T-helper 9 cell (primary cell): Measurements from ENCODE around the gene SPC25.

Experiments
- DNase-seq: peaks from one replicate; pipeline ENCODE4 v3.0.0-alpha.2; 2020

SPC25 gene

DNA sequence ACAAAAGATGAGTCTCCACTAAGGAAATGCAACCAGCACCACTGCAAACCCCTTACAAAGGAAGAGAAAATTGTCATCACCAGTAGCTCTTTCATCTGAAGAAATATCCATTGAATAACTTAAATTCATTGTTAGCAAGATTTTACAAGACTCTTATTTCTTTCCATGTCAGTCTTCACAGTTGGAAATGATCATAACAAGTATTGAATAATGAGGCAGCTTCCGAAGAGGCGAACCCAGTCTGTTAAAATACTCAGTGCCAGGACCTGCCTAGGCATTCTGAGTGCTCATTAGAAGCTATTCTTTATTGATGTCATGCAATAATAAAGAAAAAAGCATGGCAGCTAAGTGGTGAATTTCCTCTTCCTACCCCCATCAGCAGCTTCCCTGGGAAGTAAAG is 54.3 kb downstream of the SPC25 start:
- no peak for DNase-seq

DNA sequence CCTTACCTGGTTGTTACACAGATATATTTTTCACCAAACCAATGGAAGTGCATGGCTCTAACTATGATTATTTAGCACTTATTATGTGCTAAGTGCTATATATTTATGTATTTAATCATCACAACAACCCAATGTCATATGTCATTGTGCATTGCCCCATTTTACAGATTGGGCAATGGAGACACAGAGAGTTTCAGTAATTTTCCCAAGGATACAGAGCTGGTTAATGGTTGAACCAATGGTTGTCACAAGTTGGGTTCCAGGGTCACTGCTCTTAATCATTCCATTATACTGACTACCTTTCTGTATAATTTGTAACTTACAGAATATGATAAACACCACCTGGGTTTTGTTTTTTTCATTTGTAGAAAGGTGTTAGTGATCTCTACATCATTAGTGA is 58.6 kb downstream of the SPC25 start:
- no peak for DNase-seq

DNA sequence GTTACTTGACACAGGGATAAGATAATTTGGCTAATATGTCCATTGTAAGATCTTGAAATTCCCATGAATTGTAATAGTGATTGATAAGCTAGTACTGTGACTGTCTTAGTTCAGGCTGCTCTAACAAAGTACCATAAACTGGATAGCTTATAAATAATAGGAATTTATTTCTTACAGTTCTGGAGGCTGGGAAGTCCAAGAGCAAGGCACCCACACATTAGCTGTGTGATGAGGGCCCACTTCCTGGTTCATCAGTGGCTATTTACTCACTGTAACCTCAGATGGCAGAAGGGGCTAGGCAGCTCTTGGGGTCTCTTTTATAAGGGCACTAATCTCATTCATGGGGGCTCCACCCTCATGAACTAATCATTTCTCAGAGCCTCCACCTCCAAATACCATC is 59.3 kb downstream of the SPC25 start:
- DNase-seq, result no peak

DNA sequence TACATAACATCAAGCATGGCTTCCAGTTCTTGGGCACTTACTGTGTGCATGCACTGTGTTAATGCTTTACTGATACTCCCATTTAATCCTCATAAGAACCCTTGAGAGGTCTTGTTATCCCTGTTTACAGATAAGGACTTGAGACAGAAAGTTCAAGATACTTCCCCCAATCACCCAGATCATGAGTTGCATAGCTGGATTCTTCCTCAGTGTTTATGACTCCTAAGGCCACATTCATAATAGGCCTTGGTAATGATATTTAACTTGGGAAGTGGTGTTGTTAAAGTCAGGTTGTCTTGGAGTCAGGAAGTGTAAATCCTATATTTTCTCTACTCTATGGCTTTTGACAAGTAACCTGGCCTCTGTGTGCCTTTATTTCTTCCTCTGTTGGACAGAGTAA is 65.1 kb downstream of the SPC25 start:
- no peak for DNase-seq

DNA sequence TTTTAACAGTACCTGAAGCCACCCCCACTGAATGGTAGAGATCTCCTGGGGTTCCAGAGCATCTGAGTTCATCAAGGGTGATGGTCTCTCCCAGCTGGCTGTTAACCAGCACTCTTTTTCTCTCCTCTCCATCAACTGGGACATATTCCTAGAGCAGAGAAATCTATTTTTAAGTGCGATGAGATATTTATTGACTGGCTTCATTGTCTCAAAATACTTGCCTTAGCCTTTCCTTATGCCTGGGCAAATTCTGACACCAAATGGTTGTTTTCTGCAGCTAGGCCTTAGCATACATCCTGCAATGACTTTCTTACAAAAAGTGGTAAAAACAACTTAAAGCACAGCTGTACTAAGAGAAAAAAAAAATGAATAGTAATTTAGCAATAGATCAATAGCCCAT is 68.2 kb downstream of the SPC25 start:
- no peak for DNase-seq

DNA sequence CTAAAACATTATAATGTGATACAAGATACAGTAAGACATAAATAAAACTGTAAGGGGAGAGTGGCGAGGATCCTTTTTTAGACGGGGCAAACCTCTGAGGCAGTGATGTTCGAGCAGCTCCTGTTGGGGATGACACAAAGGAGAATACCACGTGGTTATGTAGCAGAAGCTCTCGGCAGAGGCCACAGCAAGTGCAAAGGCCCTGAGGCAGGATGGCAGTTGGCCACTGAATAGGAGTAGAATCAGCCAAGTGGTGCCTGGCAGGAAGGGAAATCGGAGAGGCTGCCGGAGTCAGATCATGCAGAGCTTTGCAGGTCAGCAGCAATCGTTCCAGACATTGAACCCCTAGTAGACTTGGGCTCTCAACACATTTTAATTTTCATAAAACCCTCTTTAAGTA is 68.7 kb downstream of the SPC25 start:
- DNase-seq, result no peak
